ENCODE data around the gene OPCML.

OPCML gene

GRCh38 chr11:132913295-132913694, 619.0 kb downstream of the OPCML start:
- DNase-seq = peak; percentile 10

- peak; percentile 29 for DNase-seq
Measured at GRCh38 chr11:132911186-132911585, 621.1 kb downstream of the OPCML start.

GRCh38 chr11:132910011-132910760, 622.1 kb downstream of the OPCML start:
- DNase-seq = no peak

- DNase-seq = peak; percentile 5
Measured at GRCh38 chr11:132909021-132909606, 623.2 kb downstream of the OPCML start.

- no peak for DNase-seq
Measured at GRCh38 chr11:132908414-132908810, 623.9 kb downstream of the OPCML start.

GRCh38 chr11:132907651-132908413, 624.5 kb downstream of the OPCML start:
- DNase-seq = no peak

GRCh38 chr11:132904607-132905006, 627.7 kb downstream of the OPCML start:
- no peak for DNase-seq

- DNase-seq = no peak
Measured at GRCh38 chr11:132904091-132904490, 628.2 kb downstream of the OPCML start.

GRCh38 chr11:132901638-132902471, 630.4 kb downstream of the OPCML start:
- no peak for DNase-seq

GRCh38 chr11:132898676-132899075, 633.6 kb downstream of the OPCML start:
- peak; percentile 37 for DNase-seq

GRCh38 chr11:132898021-132898420, 634.3 kb downstream of the OPCML start:
- no peak for DNase-seq

GRCh38 chr11:132895340-132895739, 637.0 kb downstream of the OPCML start:
- peak; percentile 70 for DNase-seq

GRCh38 chr11:132894606-132895005, 637.7 kb downstream of the OPCML start:
- DNase-seq = no peak

- DNase-seq = no peak
Measured at GRCh38 chr11:132892876-132893275, 639.4 kb downstream of the OPCML start.

- DNase-seq = peak; percentile 65
Measured at GRCh38 chr11:132888226-132888625, 644.1 kb downstream of the OPCML start.

- DNase-seq = no peak
Measured at GRCh38 chr11:132886335-132886734, 646.0 kb downstream of the OPCML start.

- DNase-seq = no peak
Measured at GRCh38 chr11:132883241-132883640, 649.1 kb downstream of the OPCML start.

- no peak for DNase-seq
Measured at GRCh38 chr11:132881622-132882021, 650.7 kb downstream of the OPCML start.

GRCh38 chr11:132878111-132878510, 654.2 kb downstream of the OPCML start:
- DNase-seq = no peak

GRCh38 chr11:132876705-132877104, 655.6 kb downstream of the OPCML start:
- no peak for DNase-seq

GRCh38 chr11:132876239-132876638, 656.1 kb downstream of the OPCML start:
- DNase-seq = no peak

- peak; percentile 59 for DNase-seq
Measured at GRCh38 chr11:132874638-132875037, 657.7 kb downstream of the OPCML start.

- DNase-seq = no peak
Measured at GRCh38 chr11:132873841-132874240, 658.5 kb downstream of the OPCML start.
